NCI-H128 (cell line): ENCODE data around the gene FAM200A.
"Not testable (repeated sequence)": the region's sequence is repeated elsewhere in the genome, so short reads cannot be mapped to it uniquely, and the experiment has no call there.

Experiments used
- DNase-seq: peaks from one replicate; lab custom pipeline; 2025; ENCODE audit not compliant: unreplicated experiment; lab: John Stamatoyannopoulos, UW

Gene FAM200A

GRCh38 chr7:99551767-99552463 lies at the start of gene FAM200A:
FAM200A (minus strand) TSS chr7:99552114; CDS start chr7:99548407, 3,707 bp downstream.
- DNase-seq = peak; percentile 86

GRCh38 chr7:99599836-99600235 lies 47.9 kb upstream of the FAM200A start:
- DNase-seq = no peak

- DNase-seq = no peak
Observed at GRCh38 chr7:99597762-99598501, 46.0 kb upstream of the FAM200A start, which contains the start of gene TMEM225B. TMEM225B (plus strand) TSS chr7:99598267; CDS start chr7:99604389, 6,122 bp downstream.

- DNase-seq = no peak
Observed at GRCh38 chr7:99596408-99596955, 44.6 kb upstream of the FAM200A start.

GRCh38 chr7:99594948-99595745 lies 43.2 kb upstream of the FAM200A start:
- no peak for DNase-seq

GRCh38 chr7:99588868-99589267 lies 37.0 kb upstream of the FAM200A start:
- DNase-seq = no peak

DNA sequence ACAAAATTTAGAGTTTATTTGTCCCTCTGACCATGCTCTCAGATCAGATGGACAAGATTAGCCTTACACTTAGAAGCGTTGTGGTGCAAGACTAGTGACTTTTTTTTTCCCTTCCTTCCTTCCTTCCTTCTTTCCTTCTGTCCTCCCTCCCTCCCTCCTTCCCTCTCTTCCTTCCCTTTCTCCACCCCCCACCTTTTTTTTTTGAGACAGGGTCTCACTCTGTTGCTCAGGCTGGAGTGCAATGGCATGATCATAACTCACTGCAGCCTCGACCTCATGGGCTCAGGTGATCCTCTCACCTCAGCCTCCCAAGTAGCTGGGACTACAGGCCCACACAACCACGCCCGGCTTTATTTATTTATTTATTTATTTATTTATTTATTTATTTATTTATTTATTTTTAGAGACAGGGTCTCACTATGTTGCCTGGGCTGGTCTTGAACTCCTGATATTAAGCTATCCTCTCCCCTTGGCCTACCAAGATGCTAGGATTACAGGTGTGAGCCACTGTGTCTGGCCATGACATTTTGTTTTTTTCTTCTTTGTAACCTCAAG lies 28.9 kb upstream of the FAM200A start:
- DNase-seq = not testable (repeated sequence)

- DNase-seq = peak; percentile 34
Observed at GRCh38 chr7:99579956-99580777, 28.3 kb upstream of the FAM200A start.

- DNase-seq = no peak
Observed at GRCh38 chr7:99579281-99579955, 27.5 kb upstream of the FAM200A start.

DNA sequence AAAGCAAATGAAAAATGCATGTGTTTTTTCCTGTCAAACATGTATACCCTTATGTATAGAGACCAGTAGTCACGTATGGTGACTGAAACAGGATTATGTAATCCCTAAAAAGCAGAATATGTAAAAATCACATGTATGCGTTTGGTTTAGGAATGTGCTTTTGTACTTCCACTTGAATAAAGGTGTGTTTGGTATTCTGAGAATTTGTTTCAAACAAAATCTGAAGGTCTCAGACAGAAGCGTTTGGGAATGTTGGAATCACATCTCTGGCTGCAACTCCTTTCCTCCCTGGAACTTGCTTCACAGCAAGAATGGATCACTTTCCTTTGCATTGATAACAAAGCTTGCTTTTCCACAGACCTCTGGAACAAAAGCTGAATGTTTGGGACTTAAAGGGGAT lies 24.3 kb upstream of the FAM200A start:
- DNase-seq = no peak

GRCh38 chr7:99573257-99573656 lies 21.3 kb upstream of the FAM200A start:
- DNase-seq = no peak

- DNase-seq = no peak
Observed at GRCh38 chr7:99571768-99572167, 19.9 kb upstream of the FAM200A start.

DNA sequence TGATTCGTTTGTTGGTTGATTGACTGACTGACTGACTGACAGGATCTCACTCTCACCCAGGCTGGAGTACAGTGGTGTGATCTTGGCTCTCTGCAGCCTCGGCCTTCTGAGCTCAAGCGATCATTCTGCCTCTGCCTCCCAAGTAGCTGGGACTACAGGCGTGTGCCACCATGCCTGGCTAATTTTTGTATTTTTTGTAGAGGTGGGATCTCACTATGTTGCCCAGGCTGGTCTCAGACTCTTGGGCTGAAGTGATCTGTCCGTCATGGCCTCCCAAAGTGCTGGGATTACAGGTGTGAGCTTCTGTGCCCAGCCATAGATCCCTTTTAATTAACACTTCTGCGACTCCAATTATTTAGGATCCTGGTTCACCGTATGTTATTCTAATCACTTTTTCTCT lies 16.9 kb upstream of the FAM200A start:
- DNase-seq = not testable (repeated sequence)

DNA sequence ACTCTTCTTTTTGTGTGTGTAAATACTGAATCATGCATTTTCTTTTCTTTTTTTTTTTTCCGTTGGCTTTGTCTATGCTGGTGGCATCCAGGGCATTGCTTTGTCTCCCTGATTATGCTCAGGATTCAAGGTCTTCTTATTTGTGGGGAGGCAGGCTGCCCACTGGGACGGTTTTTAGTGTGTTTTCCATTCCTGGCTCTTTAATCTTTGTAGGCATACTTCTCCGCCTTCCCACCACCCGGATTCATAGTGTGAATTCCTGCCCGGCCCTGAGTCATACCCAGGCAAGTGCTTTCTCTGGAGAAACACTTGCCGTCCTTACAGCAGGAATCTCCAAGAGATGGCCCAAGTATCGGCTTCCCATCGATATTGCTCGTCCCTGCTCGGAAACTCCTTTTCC lies 11.7 kb upstream of the FAM200A start:
- DNase-seq = no peak

DNA sequence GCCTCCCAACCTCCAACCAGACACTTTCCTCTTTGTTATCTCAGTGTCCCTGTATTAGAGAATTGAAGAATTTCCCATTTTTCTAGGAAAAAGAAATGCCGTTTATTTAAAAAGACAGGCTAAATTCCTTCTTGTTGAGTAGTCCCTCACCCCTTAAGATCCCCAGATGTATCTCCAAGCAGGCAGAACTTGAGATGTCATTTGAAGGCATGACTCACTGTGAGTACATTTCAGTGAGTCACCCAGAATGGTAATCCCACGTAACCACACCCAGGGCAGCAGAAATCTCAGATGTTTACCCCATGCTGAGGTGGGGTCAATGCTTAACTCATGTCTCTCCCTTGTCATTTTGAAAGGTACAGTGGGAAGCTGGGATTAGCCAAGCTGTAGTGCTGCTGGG lies 10.9 kb upstream of the FAM200A start:
- no peak for DNase-seq

GRCh38 chr7:99562114-99562784 lies 10.3 kb upstream of the FAM200A start:
- no peak for DNase-seq

- DNase-seq = no peak
Observed at GRCh38 chr7:99561737-99562051, 9.8 kb upstream of the FAM200A start.

DNA sequence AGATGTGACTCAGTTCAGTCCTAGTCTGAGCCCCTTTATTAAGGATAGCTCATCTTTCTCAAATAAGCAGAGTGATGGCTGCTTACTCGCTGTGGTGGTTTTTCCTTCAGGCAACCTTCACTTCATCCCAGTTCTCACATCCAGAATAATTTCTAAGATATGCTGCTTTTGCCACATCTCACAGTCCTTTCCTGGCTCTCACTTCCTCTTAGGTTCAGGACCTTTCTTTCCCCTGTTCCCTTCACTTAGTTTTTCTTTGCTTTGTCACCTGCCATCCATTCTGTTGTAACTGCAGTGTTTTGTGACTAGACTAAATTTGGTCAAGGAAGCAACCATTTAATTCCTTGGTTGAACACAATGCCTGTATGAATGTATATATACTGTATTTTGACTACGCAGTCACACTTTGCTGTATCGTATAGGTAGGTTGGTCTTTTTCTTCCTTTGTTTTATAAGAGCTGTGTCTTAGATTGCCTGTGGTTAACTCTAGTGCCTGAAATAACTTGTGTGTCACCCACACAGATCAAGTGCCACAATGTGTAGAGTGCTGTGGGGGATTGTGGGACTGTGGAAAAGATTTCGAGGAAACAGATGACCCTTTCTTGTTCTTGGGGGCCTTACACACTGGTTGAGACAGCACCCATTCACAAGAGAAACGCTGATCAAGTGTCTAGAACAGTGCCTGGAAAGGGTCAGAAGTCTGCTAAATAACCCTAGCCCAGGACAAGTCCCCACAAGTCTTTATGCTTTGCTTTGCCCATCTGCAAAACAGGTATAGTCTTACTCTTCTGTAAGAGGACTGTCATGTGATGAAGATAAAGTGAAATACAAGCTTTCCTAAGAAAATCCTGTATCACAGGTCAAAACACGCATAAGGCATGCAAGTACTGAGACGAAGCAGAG lies 9.2 kb upstream of the FAM200A start:
- no peak for DNase-seq
